ENCODE data around the gene RRP8. TPM values are rescaled to one million over a fixed set of nuclear protein-coding genes. Genes with fewer than 3 reads are reported as not detected.

RRP8 gene
- total and polyA plus RNA-seq, 2 of the 8 experiments (the other 6 are each of a cell fraction or from before 2014, with no cell fraction given) = 4.2 to 14.9 TPM

- H2BK20ac ChIP-seq (ENCODE audit: low read length) = no peak overlapping the region
These were observed 15.4 kb downstream of the RRP8 start for GRCh38 chr11:6588018-6588417.

More at GRCh38 chr11:6588018-6588417, 15.4 kb downstream of the RRP8 start:
- no peak overlapping the region for H3K4me2 ChIP-seq (ENCODE audit: insufficient read depth in 1 of 2, low read depth in 2 of 2, low read length in 2 of 2)
- no peak overlapping the region for H2BK12ac ChIP-seq (ENCODE audit: low read depth, low read length)
- no peak overlapping the region for H3K18ac ChIP-seq (ENCODE audit: extremely low read depth, low read length)
- no peak overlapping the region for H2AFZ ChIP-seq (ENCODE audit: low read length)
- DNase-seq (ENCODE audit: low read depth in 1 of 2, low spot score in 2 of 2) = no peak
- ChIA-PET POLR2A (ENCODE audit: partially characterized antibody) (interaction anchor here (1.1 to 1.4 kb wide), 2 partner anchors 9 to 31 kb away, joined by 4 read pairs; partner anchors contain the start of gene TPP1), CTCF (ENCODE audit: partially characterized antibody) (interaction anchor here (1.1 to 3.0 kb wide), 6 partner anchors 8 to 57 kb away, joined by 3 to 11 read pairs (median 6); no protein-coding TSS in a partner anchor)
- no peak overlapping the region for H2BK120ac ChIP-seq (replicated peaks; ENCODE audit: low read depth, low read length)
- H3K4me3 ChIP-seq (ENCODE audit: extremely low read depth in 1 of 4, insufficient read depth in 2 of 4, low read depth in 3 of 4, low read length in 4 of 4) = no peak overlapping the region
- H4K20me1 ChIP-seq (replicated peaks in 1 of 2; ENCODE audit: control insufficient read depth in 1 of 2, insufficient read depth in 2 of 2, low read length in 2 of 2) = no peaks in the 10 kb centered on the region
- FAIRE-seq = no peak
- no peak overlapping the region for H4K5ac ChIP-seq (ENCODE audit: insufficient read length, low read depth, low read length)
- peaks cover 0 to 16% (median 10%) of the 10 kb centered on the region in 4 experiments; a peak in 5 of 7 replicates for H3K4me1 ChIP-seq (replicated peaks in 1 of 4; ENCODE audit: control insufficient read depth in 3 of 4, insufficient read depth in 4 of 4, low read length in 3 of 4)
- 100% methylated on average over 1 of the region's 1 CpG; no CpG with 5 or more reads in 1 of the 2 experiments for WGBS, 2 experiments (ENCODE audit: extremely low coverage in 1 of 2, insufficient coverage in 1 of 2, insufficient read length in 1 of 2, insufficient replicate concordance in 2 of 2, low coverage in 1 of 2, low lambda C conversion rate in 2 of 2, missing lambda C conversion rate in 1 of 2)
- no peak overlapping the region for H3K4ac ChIP-seq (replicated peaks; ENCODE audit: insufficient read length, low read depth, low read length)
- H2BK15ac ChIP-seq (ENCODE audit: low read length) = no peak overlapping the region
- H4K8ac ChIP-seq (ENCODE audit: extremely low read depth, insufficient read depth, low read length) = no peak overlapping the region
- no peak overlapping the region for H3K9ac ChIP-seq (replicated peaks in 1 of 4; ENCODE audit: extremely low read depth in 1 of 4, low read depth in 3 of 4, low read length in 3 of 4)
- peaks cover 0 to 4% of the 10 kb centered on the region in 2 experiments; a peak in 1 of 4 replicates for H3K9me3 ChIP-seq (ENCODE audit: insufficient read depth in 2 of 2, low read depth in 1 of 2, low read length in 1 of 2)
- no peak overlapping the region for H3K56ac ChIP-seq (replicated peaks; ENCODE audit: insufficient read length, low read depth, low read length)
- H3K79me1 ChIP-seq (ENCODE audit: low read depth, low read length) = no peaks in the 10 kb centered on the region; the same call in 1 of the 2 replicates
- no peak overlapping the region for H3K23ac ChIP-seq (ENCODE audit: insufficient read length)
- H3K36me3 ChIP-seq (ENCODE audit: control insufficient read depth in 2 of 4, insufficient read depth in 4 of 4, low read length in 3 of 4) = no peaks in the 10 kb centered on the region
- H3K27ac ChIP-seq (ENCODE audit: low read depth, low read length) = no peak overlapping the region
- no peaks in the 10 kb centered on the region for H3K23me2 ChIP-seq (ENCODE audit: low read depth, low read length)
- TF ChIP-seq CHD2 (IDR thresholded peaks at IDR 0.05; ENCODE audit: low read length) (no peak), EZH2 (IDR thresholded peaks at IDR 0.05; ENCODE audit: low read depth, low read length, severe bottlenecking) (no peak), TCF12 (IDR thresholded peaks at IDR 0.05; ENCODE audit: low read depth, low read length) (no peak), POU5F1 (IDR thresholded peaks at IDR 0.05; ENCODE audit: low read depth, low read length) (no peak), TAF1 (IDR thresholded peaks at IDR 0.05; ENCODE audit: low read depth, low read length) (no peak)
- no peak overlapping the region for H2AK5ac ChIP-seq (ENCODE audit: low read depth, low read length)
- H4K91ac ChIP-seq (replicated peaks; ENCODE audit: insufficient read length, low read length) = no peak overlapping the region
- H2BK5ac ChIP-seq (ENCODE audit: low read depth, low read length) = no peak overlapping the region
- no peak overlapping the region for H3K14ac ChIP-seq (ENCODE audit: insufficient read length)
- no peaks in the 10 kb centered on the region for H3K27me3 ChIP-seq (replicated peaks in 1 of 4; ENCODE audit: control insufficient read depth in 3 of 4, extremely low read depth in 1 of 4, insufficient read depth in 3 of 4, low read length in 3 of 4)
- H3K79me2 ChIP-seq (ENCODE audit: control insufficient read depth in 1 of 2, insufficient read depth in 2 of 2, low read length in 2 of 2) = no peaks in the 10 kb centered on the region
